ENCODE data around the gene AHRR.

GRCh38 chr5:360257-361027, 38.9 kb downstream of the AHRR start:
- TF ChIP-seq CTCF (IDR thresholded peaks at IDR 0.05) (no peak), POLR2A (IDR thresholded peaks at IDR 0.05) (no peak)
